IMR-90 (cell line): ENCODE data around the gene SDCCAG8. TPM values are rescaled to one million over a fixed set of nuclear protein-coding genes. Genes with fewer than 3 reads are reported as not detected.

Source experiments
- ATAC-seq: fragments of 200-7000 bp; cut with Tn5 transposase; 2 replicates; pipeline ENCODE4 v1.9.1; 2020; ENCODE audit warnings: low read depth, mild to moderate bottlenecking, moderate library complexity
- BruUV-seq: library from RNA; stranded (reverse); fragments of 400-500 nt; replicated peaks from 2 replicates; lab custom pipeline; 2021; lab: Mats Ljungman, UMichigan
- CTCF ChIA-PET: fragments of 300-600 bp; formaldehyde crosslinking; extraction: SDS; loops from one replicate; lab custom pipeline; 2021; ENCODE audit warnings: antibody characterized with exemption; lab: Yijun Ruan, JAX
- POLR2A ChIA-PET: fragments of 300-600 bp; sonication (Branson Sonifier 250); formaldehyde crosslinking; loops from one replicate; lab custom pipeline; 2022; ENCODE audit warnings: antibody characterized with exemption; ENCODE audit not compliant: unreplicated experiment; lab: Charles Lee
- DNase-seq: peaks from one replicate; pipeline ENCODE4 v3.0.0; 2013
- H2AFZ ChIP-seq: replicated peaks from 2 replicates; pipeline ENCODE3; 2013; ENCODE audit warnings: low read length, mild to moderate bottlenecking; ENCODE audit not compliant: poor library complexity
- H2AK5ac ChIP-seq: 2 replicates; pipeline ENCODE4 v1.6.1; 2013; ENCODE audit warnings: low read depth, low read length, inconsistent platforms
- H2AK9ac ChIP-seq: replicated peaks from 2 replicates; pipeline ENCODE3; 2013; ENCODE audit warnings: mild to moderate bottlenecking, low read depth, low read length, moderate library complexity; ENCODE audit not compliant: poor library complexity
- H2BK120ac ChIP-seq: 2 replicates; pipeline ENCODE4 v1.6.1; 2013; ENCODE audit warnings: low read depth, low read length, inconsistent platforms
- H2BK15ac ChIP-seq: 3 replicates; pipeline ENCODE4 v1.6.1; 2013; ENCODE audit warnings: low read depth, low read length, inconsistent platforms
- H2BK20ac ChIP-seq: 2 replicates; pipeline ENCODE4 v1.6.1; 2013; ENCODE audit warnings: low read depth, mild to moderate bottlenecking, inconsistent platforms, low read length, moderate library complexity
- H2BK5ac ChIP-seq: 2 replicates; pipeline ENCODE4 v1.6.1; 2013; ENCODE audit warnings: mild to moderate bottlenecking, low read depth, low read length, inconsistent platforms; ENCODE audit not compliant: poor library complexity, severe bottlenecking
- H3K14ac ChIP-seq: replicated peaks from 2 replicates; pipeline ENCODE4 v1.6.1; 2013; ENCODE audit warnings: low read depth, low read length, inconsistent platforms
- H3K18ac ChIP-seq: 2 replicates; pipeline ENCODE4 v1.6.1; 2013; ENCODE audit warnings: low read depth, low read length, control low read depth
- H3K23ac ChIP-seq: 2 replicates; pipeline ENCODE4 v1.6.1; 2013; ENCODE audit warnings: low read depth, low read length, inconsistent platforms
- H3K27ac ChIP-seq: 2 replicates; pipeline ENCODE4 v1.5.1; 2013; ENCODE audit warnings: mild to moderate bottlenecking, control low read depth, low read length; ENCODE audit not compliant: insufficient read depth
- H3K27me3 ChIP-seq: 2 replicates; pipeline ENCODE4 v1.6.1; 2013; ENCODE audit warnings: low read length; ENCODE audit not compliant: control insufficient read depth, insufficient read depth
- H3K36me3 ChIP-seq: 2 replicates; pipeline ENCODE4 v1.6.1; 2013; ENCODE audit warnings: low read length, mixed read lengths; ENCODE audit not compliant: control insufficient read depth, insufficient read depth
- H3K4ac ChIP-seq: 2 replicates; pipeline ENCODE4 v1.6.1; 2013; ENCODE audit warnings: low read depth, low read length, inconsistent platforms
- H3K4me1 ChIP-seq: 2 replicates; pipeline ENCODE4 v1.6.1; 2013; ENCODE audit warnings: low read length, mixed read lengths; ENCODE audit not compliant: control insufficient read depth, insufficient read depth
- H3K4me2 ChIP-seq: 2 replicates; pipeline ENCODE4 v1.6.1; 2013; ENCODE audit warnings: low read depth, mild to moderate bottlenecking, control low read depth, low read length, moderate library complexity
- H3K4me3 ChIP-seq: 2 replicates; pipeline ENCODE4 v1.5.1; 2013; ENCODE audit warnings: low read depth, mild to moderate bottlenecking, control low read depth, low read length, moderate library complexity; ENCODE audit not compliant: insufficient read depth
- H3K56ac ChIP-seq: 2 replicates; pipeline ENCODE4 v1.6.1; 2013; ENCODE audit warnings: low read length, inconsistent platforms; ENCODE audit not compliant: insufficient read depth; ENCODE audit errors: extremely low read depth
- H3K79me1 ChIP-seq, 2 experiments: 2 replicates each; pipeline ENCODE4 v1.6.1; 2013; ENCODE audit warnings: low read length in 2 of 2, inconsistent platforms in 1 of 2, low read depth in 1 of 2
- H3K9ac ChIP-seq: 2 replicates; pipeline ENCODE4 v1.6.1; 2013; ENCODE audit warnings: low read depth, low read length, control low read depth
- H3K9me1 ChIP-seq: 2 replicates; pipeline ENCODE4 v1.6.1; 2013; ENCODE audit warnings: low read length, inconsistent platforms; ENCODE audit not compliant: insufficient read depth
- H3K9me3 ChIP-seq: 2 replicates; pipeline ENCODE4 v1.6.1; 2013; ENCODE audit warnings: low read length; ENCODE audit not compliant: control insufficient read depth, insufficient read depth
- H4K20me1 ChIP-seq: 2 replicates; pipeline ENCODE4 v1.6.1; 2013; ENCODE audit warnings: low read length, inconsistent platforms; ENCODE audit not compliant: insufficient read depth
- H4K5ac ChIP-seq: 2 replicates; pipeline ENCODE4 v1.6.1; 2013; ENCODE audit warnings: mild to moderate bottlenecking, low read depth, low read length, control low read depth
- H4K8ac ChIP-seq, 2 experiments: 2 replicates each; pipeline ENCODE4 v1.6.1; 2013; ENCODE audit warnings: low read depth in 2 of 2, low read length in 2 of 2, control low read depth in 1 of 2, inconsistent platforms in 1 of 2
- H4K91ac ChIP-seq: 2 replicates; pipeline ENCODE4 v1.6.1; 2013; ENCODE audit warnings: low read depth, low read length, inconsistent platforms; ENCODE audit not compliant: insufficient read depth
- BHLHE40 ChIP-seq: fragments of 150-350 bp; IDR thresholded peaks from 2 replicates; pipeline ENCODE4 v1.6.1; 2016; ENCODE audit warnings: mild to moderate bottlenecking, low read depth, low read length
- CEBPB ChIP-seq: IDR thresholded peaks from 2 replicates; pipeline ENCODE4 v1.6.1; 2012; ENCODE audit warnings: low read depth, low read length, improper control_type of control experiment
- FOS ChIP-seq: fragments of 150-350 bp; IDR thresholded peaks from 2 replicates; pipeline ENCODE4 v1.6.1; 2016; ENCODE audit warnings: low read depth, low read length
- MAFK ChIP-seq: IDR thresholded peaks from 2 replicates; pipeline ENCODE4 v1.6.1; 2012; ENCODE audit warnings: low read depth, low read length, improper control_type of control experiment
- MAZ ChIP-seq: IDR thresholded peaks from 2 replicates; pipeline ENCODE4 v1.6.1; 2012; ENCODE audit warnings: low read depth, mild to moderate bottlenecking, low read length, improper control_type of control experiment, moderate library complexity, borderline replicate concordance
- POLR2A ChIP-seq: IDR thresholded peaks from 2 replicates; pipeline ENCODE4 v1.6.1; 2012; ENCODE audit warnings: mild to moderate bottlenecking, low read depth, low read length
- RAD21 ChIP-seq: IDR thresholded peaks from 2 replicates; pipeline ENCODE4 v1.6.1; 2012; ENCODE audit warnings: low read length, improper control_type of control experiment
- RCOR1 ChIP-seq: IDR thresholded peaks from 2 replicates; pipeline ENCODE4 v1.6.1; 2012; ENCODE audit warnings: mild to moderate bottlenecking, low read length, improper control_type of control experiment; ENCODE audit not compliant: insufficient replicate concordance
- RFX5 ChIP-seq: IDR thresholded peaks from 2 replicates; pipeline ENCODE4 v1.8.0; 2012; ENCODE audit warnings: low read depth, mild to moderate bottlenecking, low read length, moderate library complexity
- SMC3 ChIP-seq: fragments of 150-350 bp; IDR thresholded peaks from 2 replicates; pipeline ENCODE4 v1.6.1; 2016; ENCODE audit warnings: low read depth, mild to moderate bottlenecking, antibody characterized with exemption, low read length, moderate library complexity
- WGBS, 2 experiments: methylation state at CpG; one replicate each; pipeline versions ENCODE4 v1.1.5 to v1.1.7; 2013; ENCODE audit warnings: missing lambda C conversion rate in 2 of 2; ENCODE audit not compliant: insufficient read length in 1 of 2; ENCODE audit errors: extremely low coverage in 2 of 2; 5-methylcytosine and 5-hydroxymethylcytosine counted together
- dilution Hi-C: fragments of 300-500 bp; cut with HindIII; formaldehyde crosslinking; loops from one replicate; pipeline ENCODE4 v1.14.3; 2018; ENCODE audit warnings: low sequenced_read_pairs; ENCODE audit not compliant: unreplicated experiment
- in situ Hi-C: fragments of 300-500 bp; cut with MboI; formaldehyde crosslinking; loops from 3 replicates; pipeline ENCODE4 v1.14.3; 2019; ENCODE audit warnings: low sequenced_read_pairs, inconsistent platforms, mixed read lengths
- intact Hi-C: fragments of 100-400 bp; cut with micrococcal nuclease; formaldehyde crosslinking; loops from 2 replicates; pipeline ENCODE4 v1.10.0; 2022
- polyA plus RNA-seq, 3 experiments: library from polyadenylated mRNA; depleted of rRNA; stranded (reverse); fragments of >200 nt; gene quantifications; 2 replicates each; pipeline ENCODE4 v1.2.3, GENCODE V29; 2012; ENCODE audit warnings: low replicate concordance in 1 of 3
- total RNA-seq: library from RNA; depleted of rRNA; stranded (reverse); fragments of >200 nt; gene quantifications from 2 replicates; pipeline ENCODE4 v1.2.3, GENCODE V29; 2012
- TF ChIP-seq, protein P1 (sequence below): fragments of 150-350 bp; IDR thresholded peaks from 2 replicates; pipeline ENCODE4 v1.6.1; 2016; ENCODE audit warnings: low read depth, mild to moderate bottlenecking, low read length, moderate library complexity, borderline replicate concordance
- TF ChIP-seq, protein P2 (sequence below): conservative IDR thresholded peaks from 2 replicates; pipeline ENCODE4 v1.5.1; 2012; ENCODE audit warnings: mild to moderate bottlenecking, low read depth, low read length, improper control_type of control experiment
- TF ChIP-seq, protein P3 (sequence below): fragments of 150-350 bp; IDR thresholded peaks from 2 replicates; pipeline ENCODE4 v1.6.1; 2017; ENCODE audit warnings: mild to moderate bottlenecking, antibody characterized with exemption, low read length, low read depth

The SDCCAG8 gene
- total and polyA plus RNA-seq, 2 of the 4 experiments (the other 2 are of a cell fraction) = 25.2 to 46.8 TPM

DNA sequence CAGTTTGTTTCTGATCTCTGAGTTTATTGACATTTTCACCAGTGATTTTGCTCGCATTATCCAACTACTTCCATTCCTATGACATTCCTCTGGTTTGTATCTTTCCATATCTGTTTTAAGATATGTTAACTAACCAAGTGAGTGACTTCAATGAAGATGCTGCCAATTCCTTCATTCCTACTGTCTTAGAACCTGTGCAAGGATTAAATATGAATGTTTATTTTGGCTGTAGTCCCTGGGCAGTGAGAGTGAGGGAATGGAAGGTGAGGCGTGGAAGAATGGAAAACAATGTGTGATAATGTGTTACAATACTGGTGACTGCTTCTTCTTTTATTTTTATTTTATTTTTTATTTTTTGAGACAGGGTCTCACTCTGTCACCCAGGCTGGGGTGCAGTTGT, 183.0 kb downstream of the SDCCAG8 start:
- no peak overlapping the region for H3K56ac ChIP-seq
- H2AFZ ChIP-seq = no peak overlapping the region
- H3K4me3 ChIP-seq = no peak overlapping the region
- no peaks in the 10 kb centered on the region for H3K36me3 ChIP-seq
- TF ChIP-seq RCOR1 (no peak), MAZ (no peak), SMC3 (no peak), RAD21 (no peak), POLR2A (no peak), CEBPB (no peak), BHLHE40 (no peak), RFX5 (no peak), MAFK (no peak), FOS (no peak)
- TF ChIP-seq, protein P1, sequence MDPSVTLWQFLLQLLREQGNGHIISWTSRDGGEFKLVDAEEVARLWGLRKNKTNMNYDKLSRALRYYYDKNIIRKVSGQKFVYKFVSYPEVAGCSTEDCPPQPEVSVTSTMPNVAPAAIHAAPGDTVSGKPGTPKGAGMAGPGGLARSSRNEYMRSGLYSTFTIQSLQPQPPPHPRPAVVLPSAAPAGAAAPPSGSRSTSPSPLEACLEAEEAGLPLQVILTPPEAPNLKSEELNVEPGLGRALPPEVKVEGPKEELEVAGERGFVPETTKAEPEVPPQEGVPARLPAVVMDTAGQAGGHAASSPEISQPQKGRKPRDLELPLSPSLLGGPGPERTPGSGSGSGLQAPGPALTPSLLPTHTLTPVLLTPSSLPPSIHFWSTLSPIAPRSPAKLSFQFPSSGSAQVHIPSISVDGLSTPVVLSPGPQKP = no peak
- TF ChIP-seq, protein P2, sequence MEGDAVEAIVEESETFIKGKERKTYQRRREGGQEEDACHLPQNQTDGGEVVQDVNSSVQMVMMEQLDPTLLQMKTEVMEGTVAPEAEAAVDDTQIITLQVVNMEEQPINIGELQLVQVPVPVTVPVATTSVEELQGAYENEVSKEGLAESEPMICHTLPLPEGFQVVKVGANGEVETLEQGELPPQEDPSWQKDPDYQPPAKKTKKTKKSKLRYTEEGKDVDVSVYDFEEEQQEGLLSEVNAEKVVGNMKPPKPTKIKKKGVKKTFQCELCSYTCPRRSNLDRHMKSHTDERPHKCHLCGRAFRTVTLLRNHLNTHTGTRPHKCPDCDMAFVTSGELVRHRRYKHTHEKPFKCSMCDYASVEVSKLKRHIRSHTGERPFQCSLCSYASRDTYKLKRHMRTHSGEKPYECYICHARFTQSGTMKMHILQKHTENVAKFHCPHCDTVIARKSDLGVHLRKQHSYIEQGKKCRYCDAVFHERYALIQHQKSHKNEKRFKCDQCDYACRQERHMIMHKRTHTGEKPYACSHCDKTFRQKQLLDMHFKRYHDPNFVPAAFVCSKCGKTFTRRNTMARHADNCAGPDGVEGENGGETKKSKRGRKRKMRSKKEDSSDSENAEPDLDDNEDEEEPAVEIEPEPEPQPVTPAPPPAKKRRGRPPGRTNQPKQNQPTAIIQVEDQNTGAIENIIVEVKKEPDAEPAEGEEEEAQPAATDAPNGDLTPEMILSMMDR = no peak
- TF ChIP-seq, protein P3, sequence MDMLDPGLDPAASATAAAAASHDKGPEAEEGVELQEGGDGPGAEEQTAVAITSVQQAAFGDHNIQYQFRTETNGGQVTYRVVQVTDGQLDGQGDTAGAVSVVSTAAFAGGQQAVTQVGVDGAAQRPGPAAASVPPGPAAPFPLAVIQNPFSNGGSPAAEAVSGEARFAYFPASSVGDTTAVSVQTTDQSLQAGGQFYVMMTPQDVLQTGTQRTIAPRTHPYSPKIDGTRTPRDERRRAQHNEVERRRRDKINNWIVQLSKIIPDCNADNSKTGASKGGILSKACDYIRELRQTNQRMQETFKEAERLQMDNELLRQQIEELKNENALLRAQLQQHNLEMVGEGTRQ = no peak
- WGBS, 2 experiments = no CpG with 5 or more reads among the region's 2 CpGs
- H4K8ac ChIP-seq = no peak overlapping the region
- in situ Hi-C loops (no loop called here), dilution Hi-C loops (no loop called here), intact Hi-C loops (no loop called here)
- peaks cover 0 to 3% of the 10 kb centered on the region in 2 experiments; a peak in 2 of 4 replicates for H3K79me1 ChIP-seq
- H3K18ac ChIP-seq = no peak overlapping the region
- POLR2A ChIA-PET = no interaction called here
- no peaks in the 10 kb centered on the region for H3K9me3 ChIP-seq
- H4K91ac ChIP-seq = no peak overlapping the region
- H3K9ac ChIP-seq = no peak overlapping the region
- no peak overlapping the region for H3K27ac ChIP-seq
- H2BK5ac ChIP-seq = no peak overlapping the region
- DNase-seq (peak; percentile 17), ATAC-seq (no peak)
- no peaks in the 10 kb centered on the region for H3K9me1 ChIP-seq
- no peak overlapping the region for H4K5ac ChIP-seq
- H3K4ac ChIP-seq = no peak overlapping the region
- no peak overlapping the region for H2AK9ac ChIP-seq
- peaks cover 4% of the 10 kb centered on the region for H3K4me1 ChIP-seq
- no peak overlapping the region for H2BK15ac ChIP-seq
- no peak overlapping the region for H2AK5ac ChIP-seq
- H2BK120ac ChIP-seq = no peak overlapping the region
- CTCF ChIA-PET = no interaction called here
- H3K27me3 ChIP-seq = no peaks in the 10 kb centered on the region
- no TSS peak for BruUV-seq
- H2BK20ac ChIP-seq = no peak overlapping the region
- no peak overlapping the region for H3K14ac ChIP-seq
- H3K4me2 ChIP-seq = no peak overlapping the region
- no peak overlapping the region for H3K23ac ChIP-seq
- no peaks in the 10 kb centered on the region for H4K20me1 ChIP-seq
